Embryonic facial prominence (tissue), 1 donor: ENCODE data around the gene KIAA1958.
"Not testable (repeated sequence)": the region's sequence is repeated elsewhere in the genome, so short reads cannot be mapped to it uniquely, and the experiment has no call there.

Experiments used
- DNase-seq: peaks from one replicate; pipeline ENCODE4 v3.0.0-alpha.2; 2016; ENCODE audit errors: extremely low spot score

Gene KIAA1958

DNA sequence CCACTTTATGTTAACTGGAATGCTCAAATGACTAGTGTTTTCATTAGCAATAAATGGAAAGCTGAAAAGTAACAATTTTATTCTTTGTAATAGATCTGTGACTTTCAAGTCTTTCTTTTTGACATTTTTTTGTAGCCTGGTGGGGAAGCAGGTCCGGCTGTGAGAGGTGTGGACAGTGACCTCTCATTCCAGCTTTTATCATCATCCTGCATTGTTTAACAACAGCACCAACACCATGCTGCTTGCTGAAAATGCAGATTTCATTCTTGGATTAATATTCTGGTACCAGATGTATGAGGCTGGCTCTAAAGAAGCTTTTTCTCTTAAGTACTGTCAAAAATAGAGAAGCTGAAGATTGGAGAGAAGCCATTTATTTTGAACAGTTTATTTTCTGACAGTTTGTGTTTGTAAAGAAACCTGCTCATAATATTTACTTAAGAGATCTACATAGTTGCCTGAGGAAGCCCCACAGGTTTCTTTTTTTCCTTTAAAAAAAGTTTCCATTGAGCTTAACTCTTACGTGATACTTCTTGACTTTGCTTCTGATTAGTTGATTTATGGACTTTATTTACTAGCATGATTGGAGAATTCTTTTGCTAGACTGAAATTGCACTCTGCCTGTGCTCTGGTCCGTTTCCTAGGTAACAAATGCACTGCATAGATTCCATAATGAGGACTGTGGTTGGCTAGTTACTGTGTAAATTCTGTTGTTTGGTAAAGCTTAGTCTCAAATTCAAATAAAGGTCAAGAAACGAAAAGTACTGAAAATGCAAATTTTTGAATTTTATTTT is 3.4 kb downstream of the KIAA1958 start:
- peak; percentile 44 for DNase-seq

DNA sequence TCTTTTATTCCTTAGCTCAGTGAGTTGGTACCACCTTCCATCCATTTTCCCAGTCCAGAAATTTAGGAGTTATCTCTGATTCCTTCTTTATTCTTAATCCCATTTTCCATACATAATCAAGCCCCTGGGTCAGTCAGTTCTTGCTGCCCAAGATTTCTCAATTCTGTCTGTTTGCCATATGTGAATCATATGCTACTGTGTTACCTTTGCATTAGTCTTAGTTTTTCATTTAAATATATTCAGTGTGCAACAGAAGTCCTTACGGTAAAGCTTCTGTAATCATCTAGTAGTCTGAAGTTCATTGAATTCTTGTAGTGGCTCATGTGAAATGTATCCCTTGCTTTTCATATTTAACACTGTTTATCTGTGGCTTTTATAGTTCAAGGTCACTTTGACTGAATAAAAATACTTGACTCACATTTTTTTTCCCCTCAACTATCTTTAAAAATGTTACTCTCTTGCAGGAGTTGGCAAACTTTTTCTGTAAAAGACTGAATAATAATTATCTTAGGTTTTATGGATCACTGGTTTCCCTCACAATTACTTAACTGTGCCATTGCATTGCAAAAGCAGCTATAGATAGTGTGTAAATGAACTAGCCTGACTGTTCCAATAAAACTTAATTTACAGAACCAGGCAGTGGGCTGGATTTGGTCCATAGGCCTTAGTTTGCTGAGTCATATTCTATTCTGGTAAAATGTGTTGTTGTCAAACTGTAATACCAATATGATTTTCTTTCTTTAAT is 6.9 kb downstream of the KIAA1958 start:
- DNase-seq = no peak

DNA sequence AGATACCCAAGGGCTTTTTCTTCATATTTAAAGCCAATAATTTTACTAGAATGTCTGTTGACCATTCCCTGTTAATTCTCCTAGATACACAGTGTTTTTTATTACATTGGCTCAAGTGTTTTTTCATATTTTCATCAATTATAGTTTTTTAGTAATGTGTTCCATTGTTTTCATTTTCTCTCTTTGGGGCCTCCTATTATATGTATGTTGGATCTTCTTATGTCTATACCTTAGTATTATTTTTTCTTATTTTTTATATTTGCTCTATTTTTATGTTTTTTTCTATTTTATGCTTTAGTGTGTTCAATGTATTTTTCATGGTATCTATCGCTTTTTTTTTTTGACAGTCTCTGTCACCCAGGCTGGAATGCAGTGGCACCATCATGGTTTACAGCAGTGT is 7.5 kb downstream of the KIAA1958 start:
- DNase-seq = no peak

DNA sequence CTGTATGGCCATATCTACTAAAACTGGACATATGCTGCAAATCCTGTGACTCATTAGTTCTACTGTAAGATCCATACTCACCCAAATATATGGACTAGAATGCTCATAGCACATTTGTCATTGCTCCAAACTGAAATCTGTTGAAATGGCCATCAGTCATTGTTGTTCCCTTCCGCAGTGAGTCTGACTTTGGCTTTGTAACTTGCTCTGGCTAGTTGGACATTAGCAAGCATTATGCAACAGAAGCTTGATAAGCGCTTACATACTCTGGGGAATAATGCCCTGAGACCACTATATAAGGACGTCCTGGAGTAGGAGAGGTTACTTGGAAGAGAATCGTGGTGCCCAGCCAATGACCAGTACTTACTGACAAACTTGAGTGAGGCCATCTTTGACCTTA is 9.0 kb downstream of the KIAA1958 start:
- DNase-seq = no peak

DNA sequence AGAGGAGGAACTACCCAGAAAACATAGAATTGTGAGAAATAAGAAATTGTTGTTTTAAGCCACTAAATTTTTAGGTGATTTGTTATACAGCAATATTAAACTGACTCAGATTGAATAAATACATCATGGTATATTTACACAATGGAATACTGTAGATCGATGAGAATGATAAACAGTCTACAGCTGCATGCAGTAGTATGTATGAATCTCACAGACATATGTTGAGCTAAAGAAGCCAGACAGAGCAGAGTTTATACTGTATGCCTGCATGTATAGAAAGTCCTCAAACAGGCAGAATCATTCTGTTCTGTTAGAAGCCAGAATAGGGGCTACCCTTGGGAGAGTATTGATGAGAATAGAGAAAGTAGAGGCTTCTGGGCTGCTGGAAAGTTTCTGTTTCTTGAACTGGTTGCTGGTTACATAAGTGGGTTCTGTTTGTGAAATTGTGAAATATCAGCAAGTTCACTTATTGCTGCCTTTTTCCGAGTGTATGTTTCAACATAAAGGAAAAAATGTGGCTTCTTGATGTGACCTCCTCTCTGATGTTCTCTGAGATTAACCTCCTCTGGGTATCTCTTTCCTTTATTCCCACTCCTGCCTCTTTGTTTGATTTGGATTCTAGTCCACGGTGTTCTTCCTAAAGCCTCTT is 9.6 kb downstream of the KIAA1958 start:
- DNase-seq = no peak

DNA sequence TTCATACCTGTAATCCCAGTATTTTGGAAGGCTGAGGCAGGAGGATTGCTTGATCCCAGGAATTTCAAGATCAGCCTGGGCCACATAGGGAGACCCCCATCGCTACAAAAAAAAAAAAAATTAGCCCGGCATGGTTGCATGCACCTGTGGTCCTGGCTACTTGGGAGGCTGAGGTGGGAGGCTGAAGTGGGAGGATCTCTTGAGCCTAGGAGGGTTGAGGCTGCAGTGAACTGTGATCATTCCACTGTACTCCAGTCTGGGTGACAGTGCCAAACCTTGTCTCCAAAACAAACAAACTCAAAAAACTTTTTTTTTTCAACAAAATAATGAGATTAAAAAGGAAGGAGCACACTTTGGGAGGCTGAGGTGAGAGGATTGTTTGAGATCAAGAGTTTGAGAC is 14.2 kb downstream of the KIAA1958 start:
- no peak for DNase-seq

DNA sequence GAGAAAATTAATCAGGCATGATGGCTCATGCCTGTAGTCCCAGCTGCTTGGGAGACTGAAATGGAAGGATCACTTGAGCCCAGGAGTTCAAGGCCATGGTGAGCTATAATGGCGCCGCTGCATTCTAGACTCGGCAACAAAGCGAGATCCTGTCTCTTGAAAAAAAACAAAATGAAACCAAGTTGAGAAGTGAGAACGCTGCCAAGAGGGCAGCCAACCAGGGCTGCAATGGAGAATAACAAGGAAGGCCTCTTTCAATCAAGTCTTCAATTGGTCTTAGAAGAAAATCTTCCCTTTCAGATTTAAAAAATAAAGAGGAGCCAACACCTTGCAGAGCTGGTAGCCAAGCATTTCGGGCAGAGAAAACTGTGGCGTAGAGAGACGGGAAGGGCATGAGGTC is 14.7 kb downstream of the KIAA1958 start:
- no peak for DNase-seq

DNA sequence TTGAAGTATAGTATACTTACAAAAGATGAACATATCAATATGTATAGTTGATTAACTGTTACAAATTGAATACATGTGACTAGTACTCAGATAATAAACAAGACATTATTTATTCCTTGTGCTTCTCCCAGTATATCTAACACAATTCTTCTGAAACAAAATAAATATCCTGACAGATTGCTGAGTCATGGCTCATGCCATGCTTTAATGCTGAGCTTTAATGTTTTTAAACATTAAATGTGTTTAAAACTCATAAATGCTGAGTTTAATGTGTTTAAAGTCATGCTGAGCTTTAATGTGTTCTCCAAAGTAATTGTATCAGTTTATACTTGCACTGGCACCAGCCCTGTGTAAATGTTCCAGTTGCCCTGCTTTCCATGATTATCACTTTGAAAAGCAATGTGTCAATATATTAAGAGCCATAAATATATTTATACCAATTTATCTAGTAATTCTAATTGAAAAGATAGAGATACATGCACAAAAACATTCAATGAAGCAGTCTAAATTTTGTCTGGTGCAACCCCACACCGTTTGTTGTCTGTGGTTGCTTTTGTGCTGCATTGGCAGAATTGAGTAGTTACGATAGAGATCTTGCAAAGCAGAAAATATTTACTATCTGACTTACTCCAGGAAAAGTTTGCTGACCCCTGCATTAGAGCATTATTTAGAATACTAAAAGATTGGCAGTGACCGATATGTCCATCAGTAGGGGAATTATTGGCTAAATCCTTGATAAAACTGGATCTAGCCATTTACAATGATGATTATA is 15.7 kb downstream of the KIAA1958 start:
- no peak for DNase-seq

DNA sequence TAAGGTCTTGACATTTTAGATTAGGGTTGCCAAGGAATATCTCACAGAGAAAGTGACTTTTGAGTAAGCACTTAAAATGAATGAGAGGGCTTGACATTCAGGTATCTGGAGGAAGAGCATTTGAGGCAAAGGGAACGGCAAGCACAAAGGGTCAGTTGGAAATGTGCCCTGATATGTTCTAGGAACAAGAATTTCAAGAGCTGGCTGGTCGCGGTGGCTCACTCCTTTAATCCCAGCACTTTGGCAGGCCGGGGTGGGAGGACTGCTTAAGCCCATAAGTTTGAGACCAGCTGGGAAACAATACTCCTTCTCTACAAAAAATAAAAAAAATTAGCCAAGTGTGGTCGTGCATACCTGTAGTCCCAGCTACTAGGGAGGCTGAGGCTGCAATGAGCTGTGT is 16.5 kb downstream of the KIAA1958 start:
- no peak for DNase-seq

DNA sequence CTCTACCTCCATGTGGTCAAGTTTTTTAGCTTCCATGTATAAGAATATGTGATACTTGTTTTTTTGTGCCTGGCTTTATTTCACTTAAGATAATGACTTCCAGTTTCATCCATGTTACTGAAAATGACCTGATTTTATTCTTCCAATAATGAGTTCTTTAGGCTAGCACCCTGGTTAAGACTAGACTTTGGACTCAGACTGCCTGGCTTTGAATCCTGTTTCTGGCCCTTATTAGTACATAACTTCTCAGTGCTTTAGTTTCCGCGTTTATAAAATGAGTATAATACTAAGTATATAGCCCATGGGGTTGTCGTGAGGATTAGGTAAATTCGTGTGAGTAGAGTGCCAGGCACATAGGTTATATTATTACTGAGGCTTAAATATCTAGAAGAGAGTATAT is 18.5 kb downstream of the KIAA1958 start:
- DNase-seq = no peak

DNA sequence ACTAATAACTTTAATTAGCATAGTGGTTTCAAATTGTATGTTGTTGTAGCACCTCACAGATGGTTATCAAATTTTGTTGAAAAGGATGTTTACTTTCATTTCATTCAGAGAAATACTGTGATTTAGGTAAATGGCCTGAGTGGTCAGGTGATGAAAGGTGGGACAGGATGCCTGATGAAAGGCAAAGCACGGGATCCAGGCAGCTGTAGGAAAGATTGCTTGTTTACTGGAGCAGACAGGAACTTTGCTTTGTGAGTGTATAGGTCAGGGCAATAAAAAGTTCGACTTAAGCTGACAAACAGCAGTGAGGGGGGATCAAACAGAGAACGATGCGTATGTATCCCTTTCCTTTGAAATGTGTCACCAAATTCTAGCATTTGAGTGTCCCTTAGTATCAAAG is 19.0 kb downstream of the KIAA1958 start:
- no peak for DNase-seq

DNA sequence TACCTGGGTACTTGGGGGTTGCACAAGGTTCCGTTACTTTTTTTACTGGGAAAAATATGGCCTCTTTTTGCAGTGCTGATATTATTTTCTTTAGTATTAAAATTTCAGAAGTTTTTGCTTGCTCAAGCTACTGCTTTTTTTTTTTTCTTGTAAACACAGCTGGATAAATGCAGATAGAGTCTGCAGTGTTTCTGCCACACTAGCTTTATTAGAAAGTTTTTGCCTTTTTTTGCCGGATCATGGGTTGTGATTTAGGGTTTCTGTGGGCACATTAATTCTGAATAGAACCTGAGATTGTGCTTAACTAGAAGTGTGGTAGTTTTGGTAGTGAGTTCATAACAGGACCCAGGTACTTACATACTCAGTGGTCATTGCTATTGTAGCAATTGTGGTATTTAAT is 19.9 kb downstream of the KIAA1958 start:
- DNase-seq = no peak

DNA sequence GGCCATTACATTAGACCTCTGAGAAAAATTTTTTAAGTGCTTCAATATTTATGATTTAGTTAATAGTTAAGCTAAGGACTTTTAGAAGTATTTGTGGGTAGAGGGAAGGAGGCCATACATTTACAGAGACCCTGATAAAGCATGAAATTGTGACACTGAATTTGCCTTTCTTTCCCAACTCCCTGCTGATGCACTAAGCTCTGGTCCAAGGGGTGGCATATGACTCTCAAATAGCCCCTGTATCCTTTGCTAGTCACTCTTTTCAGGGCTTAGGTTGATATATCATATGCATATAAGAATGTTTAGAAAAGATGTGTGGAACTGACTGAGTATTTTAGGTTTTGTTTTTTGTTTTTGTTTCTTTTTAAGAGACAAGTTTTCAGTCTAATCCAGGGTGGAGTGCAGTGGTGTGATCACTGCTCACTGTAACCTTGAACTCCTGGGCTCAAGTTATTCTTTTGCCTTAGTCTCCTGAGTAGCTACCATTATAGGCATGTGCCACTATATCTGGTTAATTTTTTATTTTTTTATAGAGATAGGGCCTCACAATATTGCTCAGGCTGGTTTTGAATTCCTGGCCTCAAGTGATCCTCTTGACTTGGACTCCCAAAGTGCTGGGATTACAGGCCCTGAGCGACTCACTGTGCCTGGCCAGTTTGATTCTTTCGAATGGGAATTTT is 20.5 kb downstream of the KIAA1958 start:
- DNase-seq = no peak

DNA sequence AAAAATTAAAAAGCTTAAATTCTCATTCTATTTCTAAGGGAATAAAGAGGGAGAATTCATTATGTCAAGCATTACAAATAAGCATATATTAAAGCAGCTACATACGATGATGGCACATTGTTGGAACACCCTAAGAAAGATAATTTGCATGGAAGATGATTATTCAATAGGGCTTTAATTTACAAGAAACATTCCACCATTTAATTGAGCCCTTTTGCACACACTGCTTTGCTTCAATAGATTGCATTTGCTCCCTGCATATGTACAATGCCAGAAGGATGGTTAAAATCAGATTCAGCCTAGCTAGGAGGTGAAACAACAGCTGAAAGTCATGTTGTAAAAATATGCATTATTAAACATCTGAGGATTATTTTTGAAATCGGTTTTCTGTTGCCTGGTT is 21.8 kb downstream of the KIAA1958 start:
- no peak for DNase-seq

DNA sequence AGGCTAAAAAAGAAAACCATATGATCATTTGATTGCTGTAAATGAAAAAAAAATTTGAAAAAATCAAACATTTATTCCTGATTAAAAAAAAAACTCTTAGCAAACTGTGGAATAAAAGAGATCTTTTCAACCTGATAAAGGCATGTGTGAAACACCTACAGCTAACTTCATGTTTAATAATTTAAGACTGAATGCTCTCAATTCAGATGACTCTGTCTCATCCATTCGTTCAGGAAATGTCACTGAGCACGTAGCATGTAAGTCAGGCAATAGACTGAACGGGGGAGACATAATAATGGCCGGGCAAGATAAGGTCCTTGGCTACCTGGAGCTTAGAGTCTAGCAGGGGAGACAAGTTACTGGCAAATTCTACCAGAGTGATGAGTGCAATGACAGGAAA is 25.8 kb downstream of the KIAA1958 start:
- DNase-seq = not testable (repeated sequence)

DNA sequence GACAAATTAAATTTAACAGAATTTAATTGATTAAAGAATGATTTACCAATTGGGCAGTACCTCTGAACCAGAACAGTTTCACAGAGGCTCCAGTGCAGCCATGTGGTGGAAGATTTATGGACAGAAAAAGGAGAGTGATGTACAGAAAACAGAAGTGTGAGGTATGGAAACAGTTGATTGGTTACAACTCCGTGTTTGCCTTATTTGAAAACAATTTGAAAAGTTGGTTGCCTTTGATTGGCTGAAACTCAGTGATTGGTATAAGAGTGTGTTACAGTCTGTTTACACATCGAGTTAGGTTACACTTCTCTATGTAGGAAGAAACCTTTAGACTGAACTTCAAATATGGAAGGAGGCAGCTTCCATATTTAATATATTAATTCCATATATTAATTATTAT is 30.1 kb downstream of the KIAA1958 start:
- no peak for DNase-seq

DNA sequence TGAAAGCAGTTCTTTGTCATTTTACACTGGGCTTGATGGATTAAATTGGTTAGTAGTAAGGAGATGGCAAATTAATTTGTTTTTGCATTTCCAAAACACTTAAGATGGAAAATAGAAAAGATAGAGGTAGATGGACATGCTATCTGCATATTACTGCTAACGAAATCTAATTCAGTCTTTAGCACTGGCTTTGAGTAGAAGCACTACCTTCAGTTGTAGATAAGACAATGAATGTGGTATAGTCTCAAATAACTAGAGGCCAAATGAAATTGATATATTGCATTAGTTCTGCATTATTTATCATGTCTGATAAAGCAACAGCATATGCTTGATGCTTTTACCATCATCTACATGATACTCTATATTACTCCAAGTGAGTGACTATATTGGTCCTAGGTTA is 33.4 kb downstream of the KIAA1958 start:
- no peak for DNase-seq

DNA sequence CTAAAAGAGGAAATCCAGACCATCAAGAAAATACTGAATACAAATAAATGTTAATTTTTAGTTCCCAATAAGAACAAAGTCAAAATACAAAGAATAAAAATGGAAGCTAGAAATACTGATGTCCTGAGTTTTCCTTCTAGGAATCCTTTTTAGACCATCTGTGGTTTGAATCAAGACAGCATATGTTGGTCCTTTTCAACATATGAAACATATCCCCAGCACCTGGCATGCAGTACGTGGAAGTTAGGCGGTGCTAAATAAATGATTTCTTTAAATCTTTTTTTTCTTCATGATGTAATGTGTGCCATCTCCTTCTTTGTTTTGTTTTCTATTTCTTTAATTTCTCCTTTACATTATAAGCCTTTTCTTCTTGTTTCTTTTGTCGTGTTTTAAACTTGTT is 34.0 kb downstream of the KIAA1958 start:
- no peak for DNase-seq

DNA sequence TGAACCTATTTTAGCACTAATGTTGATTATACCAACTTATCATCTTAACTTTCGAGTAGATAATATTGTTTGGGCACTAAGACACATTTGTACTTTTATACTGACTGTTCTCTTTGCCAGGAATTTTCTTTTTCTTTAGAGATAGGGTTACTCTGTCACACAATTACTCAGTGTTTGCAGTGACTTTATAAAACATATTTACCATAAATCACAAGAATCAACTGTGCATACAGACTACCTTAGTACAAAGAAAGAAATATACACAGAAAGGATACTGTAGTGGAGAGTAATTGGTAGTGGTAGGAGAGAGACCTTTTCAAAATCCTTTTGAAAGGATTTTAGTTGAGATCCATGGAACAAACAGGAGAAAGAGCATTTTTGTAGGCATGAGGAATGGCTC is 40.3 kb downstream of the KIAA1958 start:
- no peak for DNase-seq

DNA sequence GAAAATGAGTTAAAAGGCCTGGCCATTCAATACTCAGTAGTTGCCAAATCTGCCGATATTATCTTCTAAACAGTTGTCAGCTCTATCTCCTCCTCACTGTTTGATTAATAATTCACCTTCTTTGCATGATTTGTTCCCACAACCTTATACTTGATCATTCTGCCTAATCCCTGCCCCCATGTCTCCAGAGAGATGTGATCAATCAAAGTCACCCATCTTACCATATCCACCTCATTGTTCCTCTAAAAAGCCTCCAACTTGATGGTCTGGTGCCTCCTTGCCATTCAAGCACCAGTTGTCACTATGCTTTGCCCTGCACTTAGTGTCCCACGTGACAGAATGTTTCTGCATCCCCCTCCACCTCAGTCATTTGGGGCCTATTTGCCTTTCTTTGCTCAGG is 41.3 kb downstream of the KIAA1958 start:
- no peak for DNase-seq

DNA sequence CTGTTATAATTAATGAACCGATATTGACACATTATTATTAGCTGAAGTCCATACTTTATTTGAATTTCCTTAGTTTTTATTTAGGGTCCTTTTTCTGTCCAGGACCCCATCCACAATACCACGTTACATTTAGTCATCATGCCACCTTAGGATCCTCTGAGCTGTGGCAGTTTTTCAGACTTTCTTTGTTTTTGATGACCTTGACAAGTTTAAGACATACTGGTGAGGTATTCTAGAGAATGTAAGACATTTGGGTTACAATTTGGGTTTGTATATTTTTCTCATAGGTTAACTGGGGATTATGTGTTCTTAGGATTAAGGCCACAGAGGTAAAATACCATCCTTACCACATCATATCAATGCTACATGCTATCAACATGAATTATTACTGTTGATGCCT is 42.7 kb downstream of the KIAA1958 start:
- DNase-seq = no peak
